GM06990 (cell line): ENCODE data around the gene SLC9A9.

Experiments used
- DNase-seq: peaks from one replicate; pipeline ENCODE4 v3.0.0-alpha.2; 2011; ENCODE audit not compliant: insufficient read length; ENCODE audit errors: extremely low read depth
- H3K27me3 ChIP-seq: replicated peaks from 2 replicates; pipeline ENCODE4 v1.6.0; 2011; ENCODE audit warnings: low read length; ENCODE audit not compliant: control insufficient read depth, insufficient read depth
- H3K36me3 ChIP-seq: 2 replicates; pipeline ENCODE4 v1.5.1; 2011; ENCODE audit warnings: low read length; ENCODE audit not compliant: control insufficient read depth, insufficient read depth
- H3K4me3 ChIP-seq: replicated peaks from 2 replicates; pipeline ENCODE4 v1.5.1; 2011; ENCODE audit warnings: low read depth, mild to moderate bottlenecking, control low read depth, low read length
- CTCF ChIP-seq: IDR thresholded peaks from 2 replicates; pipeline ENCODE4 v1.5.1; 2011; ENCODE audit warnings: low read length, control low read depth, mild to moderate bottlenecking, inconsistent platforms; ENCODE audit not compliant: insufficient read depth, poor library complexity, severe bottlenecking

Gene SLC9A9

GRCh38 chr3:143601723-143602484, 246.4 kb downstream of the SLC9A9 start:
- H3K27me3 ChIP-seq, result no peaks in the 10 kb centered on the region
- TF ChIP-seq CTCF, result no peak

GRCh38 chr3:143600756-143601718, 247.2 kb downstream of the SLC9A9 start:
- Histone ChIP-seq H3K27me3 (no peaks in the 10 kb centered on the region), H3K36me3 (no peaks in the 10 kb centered on the region), H3K4me3 (no peak overlapping the region)
- DNase-seq, result no peak
- no peak for TF ChIP-seq CTCF

More at GRCh38 chr3:143601723-143602484, 246.4 kb downstream of the SLC9A9 start:
- Histone ChIP-seq H3K4me3 (no peak overlapping the region), H3K36me3 (no peaks in the 10 kb centered on the region)
- DNase-seq, result no peak

- no peak for TF ChIP-seq CTCF
- Histone ChIP-seq H3K27me3 (no peaks in the 10 kb centered on the region), H3K36me3 (no peaks in the 10 kb centered on the region), H3K4me3 (no peak overlapping the region)
- DNase-seq, result no peak
Measured at GRCh38 chr3:143597774-143598652, 250.3 kb downstream of the SLC9A9 start.

GRCh38 chr3:143596957-143597642, 251.2 kb downstream of the SLC9A9 start:
- no peak for TF ChIP-seq CTCF
- Histone ChIP-seq H3K4me3 (no peak overlapping the region), H3K27me3 (no peaks in the 10 kb centered on the region), H3K36me3 (no peaks in the 10 kb centered on the region)
- DNase-seq, result no peak
